GM12892 (cell line): Measurements from ENCODE around the gene RMRP.

Experiments
- POLR2AphosphoS5 ChIP-seq: IDR thresholded peaks from 2 replicates; pipeline ENCODE4 v1.6.1; 2011; ENCODE audit warnings: low read depth, low read length, control low read depth
- TAF1 ChIP-seq: IDR thresholded peaks from 2 replicates; pipeline ENCODE4 v1.6.1; 2011; ENCODE audit warnings: low read depth, mild to moderate bottlenecking, control low read depth, low read length, borderline replicate concordance

DNA sequence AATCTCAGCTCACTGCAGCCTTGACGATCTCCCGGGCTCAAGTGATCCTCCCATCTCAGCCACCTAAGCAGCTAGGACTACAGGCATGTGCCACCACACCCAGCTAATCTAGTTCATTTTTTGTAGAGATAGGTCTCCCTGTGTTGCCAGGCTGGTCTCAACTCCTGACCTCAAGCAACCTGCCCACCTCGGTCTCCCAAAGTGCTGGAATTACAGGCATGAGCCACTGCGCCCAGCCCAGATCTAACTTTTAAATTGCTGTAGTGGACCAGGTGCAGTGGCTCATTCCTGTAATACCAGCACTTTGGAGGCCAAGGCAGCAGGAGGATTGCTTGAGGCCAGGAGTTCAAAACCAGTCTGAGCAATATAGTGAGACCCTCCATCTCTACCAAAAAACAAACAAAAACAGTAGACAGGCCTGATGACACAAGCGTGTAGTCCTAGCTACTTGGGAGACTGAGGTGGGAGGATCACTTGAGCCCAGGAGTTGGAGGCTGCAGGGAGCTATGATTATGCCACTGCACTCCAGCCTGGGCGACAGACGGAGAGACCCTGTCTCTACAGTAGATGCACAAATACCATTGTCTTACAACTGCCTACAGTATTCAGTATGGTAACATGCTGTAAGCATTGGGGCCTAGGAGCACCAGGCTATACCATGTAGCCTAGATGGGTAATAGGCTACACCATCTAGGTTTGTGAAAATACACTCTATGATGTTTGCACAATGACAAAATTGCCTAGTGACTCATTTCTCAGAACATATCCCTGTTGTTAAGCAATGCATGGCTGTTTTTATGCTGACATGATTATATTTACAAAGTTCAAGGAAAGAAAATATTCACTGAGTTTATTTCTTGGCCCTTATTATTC, 5.6 kb downstream of the RMRP start:
- TF ChIP-seq POLR2AphosphoS5 (no peak), TAF1 (no peak)
